Keratinocyte (primary cell): ENCODE results near the gene TGFBR1.

ENCODE experiments used
- CTCF ChIP-seq, 3 experiments: IDR thresholded peaks in 1 of 3; conservative IDR thresholded peaks in 1 of 3; optimal IDR thresholded peaks in 1 of 3; 2 replicates in 2 of 3; 3 replicates in 1 of 3; pipeline versions ENCODE3 to v1.5.1; 2011; ENCODE audit warnings: low read length in 3 of 3, mild to moderate bottlenecking in 3 of 3, moderate library complexity in 2 of 3, control low read depth in 1 of 3, inconsistent platforms in 1 of 3; ENCODE audit not compliant: insufficient read depth in 2 of 3; ENCODE audit errors: extremely low read depth in 1 of 3
- EZH2 ChIP-seq: IDR thresholded peaks from one replicate; pipeline ENCODE4 v1.6.1; 2012; ENCODE audit warnings: inconsistent platforms, mild to moderate bottlenecking, low read length, moderate library complexity

DNA sequence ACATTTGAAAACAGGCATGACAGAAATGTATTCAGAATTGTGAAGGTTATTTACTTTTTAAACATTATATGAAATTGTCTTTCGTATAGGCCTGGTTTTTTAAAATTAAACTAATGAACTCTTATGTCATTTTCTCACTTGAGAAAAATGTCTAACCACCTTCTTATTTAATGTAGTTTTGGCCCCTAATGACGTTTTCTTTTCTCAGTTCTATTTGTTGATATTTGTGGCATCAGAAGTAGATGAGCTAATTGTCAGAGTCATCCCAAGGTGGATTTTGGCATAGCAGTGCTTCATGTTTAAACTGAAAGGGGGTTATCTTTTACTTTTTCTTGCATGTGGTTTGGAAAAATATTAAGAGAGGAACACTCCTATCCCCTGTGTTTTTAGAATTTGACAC is 28.2 kb downstream of the TGFBR1 start:
- TF ChIP-seq CTCF (optimal IDR thresholded peaks at IDR 0.05 in 1 of 3, IDR thresholded peaks at IDR 0.05 in 1 of 3, conservative IDR thresholded peaks at IDR 0.05 in 1 of 3; ENCODE audit: extremely low read depth in 1 of 3, insufficient read depth in 2 of 3, low read length in 3 of 3), result no peak
- TF ChIP-seq EZH2, result no peak
